Suppressor macrophage treated with lipopolysaccharide for 4 hours (primary cell): ENCODE results near the gene MDH2.
"Not testable (repeated sequence)": the region's sequence is repeated elsewhere in the genome, so short reads cannot be mapped to it uniquely, and the experiment has no call there.

Experiments used
- DNase-seq: peaks from one replicate; pipeline ENCODE4 v3.0.0-alpha.2; 2020

Gene MDH2

GRCh38 chr7:76048668-76048988 lies 722 bp downstream of the MDH2 start:
- no peak for DNase-seq

- DNase-seq = no peak
Observed at GRCh38 chr7:76049295-76049694, 1.4 kb downstream of the MDH2 start.

GRCh38 chr7:76050545-76050944 lies 2.6 kb downstream of the MDH2 start:
- no peak for DNase-seq

GRCh38 chr7:76051840-76052239 lies 3.9 kb downstream of the MDH2 start:
- DNase-seq = no peak

- not testable (repeated sequence) for DNase-seq
Observed at GRCh38 chr7:76052681-76053080, 4.8 kb downstream of the MDH2 start.

- no peak for DNase-seq
Observed at GRCh38 chr7:76053461-76053860, 5.6 kb downstream of the MDH2 start.

GRCh38 chr7:76054123-76055120 lies 6.5 kb downstream of the MDH2 start:
- DNase-seq = no peak

- no peak for DNase-seq
Observed at GRCh38 chr7:76056241-76056640, 8.3 kb downstream of the MDH2 start.

- DNase-seq = no peak
Observed at GRCh38 chr7:76057103-76057812, 9.4 kb downstream of the MDH2 start.

- DNase-seq = no peak
Observed at GRCh38 chr7:76057813-76058145, 9.9 kb downstream of the MDH2 start.

- not testable (repeated sequence) for DNase-seq
Observed at GRCh38 chr7:76058745-76059144, 10.8 kb downstream of the MDH2 start.

- no peak for DNase-seq
Observed at GRCh38 chr7:76060842-76061241, 12.9 kb downstream of the MDH2 start.

- DNase-seq = no peak
Observed at GRCh38 chr7:76062254-76062653, 14.3 kb downstream of the MDH2 start.

GRCh38 chr7:76063114-76063513 lies 15.2 kb downstream of the MDH2 start:
- no peak for DNase-seq

- no peak for DNase-seq
Observed at GRCh38 chr7:76063525-76063924, 15.6 kb downstream of the MDH2 start.

- no peak for DNase-seq
Observed at GRCh38 chr7:76064208-76064970, 16.5 kb downstream of the MDH2 start.

GRCh38 chr7:76065016-76065612 lies 17.2 kb downstream of the MDH2 start:
- DNase-seq = no peak

GRCh38 chr7:76066716-76067503 lies 19.0 kb downstream of the MDH2 start:
- no peak for DNase-seq

- DNase-seq = peak; percentile 63
Observed at GRCh38 chr7:76069238-76069638, 21.3 kb downstream of the MDH2 start.

- no peak for DNase-seq
Observed at GRCh38 chr7:76071316-76072242, 23.7 kb downstream of the MDH2 start.
